ENCODE results near the gene DHRS9. TPM values are rescaled to one million over a fixed set of nuclear protein-coding genes. Genes with fewer than 3 reads are reported as not detected.

The DHRS9 gene
- total and polyA plus RNA-seq, 2 of the 4 experiments (the other 2 are of a cell fraction), result not detected

DNA sequence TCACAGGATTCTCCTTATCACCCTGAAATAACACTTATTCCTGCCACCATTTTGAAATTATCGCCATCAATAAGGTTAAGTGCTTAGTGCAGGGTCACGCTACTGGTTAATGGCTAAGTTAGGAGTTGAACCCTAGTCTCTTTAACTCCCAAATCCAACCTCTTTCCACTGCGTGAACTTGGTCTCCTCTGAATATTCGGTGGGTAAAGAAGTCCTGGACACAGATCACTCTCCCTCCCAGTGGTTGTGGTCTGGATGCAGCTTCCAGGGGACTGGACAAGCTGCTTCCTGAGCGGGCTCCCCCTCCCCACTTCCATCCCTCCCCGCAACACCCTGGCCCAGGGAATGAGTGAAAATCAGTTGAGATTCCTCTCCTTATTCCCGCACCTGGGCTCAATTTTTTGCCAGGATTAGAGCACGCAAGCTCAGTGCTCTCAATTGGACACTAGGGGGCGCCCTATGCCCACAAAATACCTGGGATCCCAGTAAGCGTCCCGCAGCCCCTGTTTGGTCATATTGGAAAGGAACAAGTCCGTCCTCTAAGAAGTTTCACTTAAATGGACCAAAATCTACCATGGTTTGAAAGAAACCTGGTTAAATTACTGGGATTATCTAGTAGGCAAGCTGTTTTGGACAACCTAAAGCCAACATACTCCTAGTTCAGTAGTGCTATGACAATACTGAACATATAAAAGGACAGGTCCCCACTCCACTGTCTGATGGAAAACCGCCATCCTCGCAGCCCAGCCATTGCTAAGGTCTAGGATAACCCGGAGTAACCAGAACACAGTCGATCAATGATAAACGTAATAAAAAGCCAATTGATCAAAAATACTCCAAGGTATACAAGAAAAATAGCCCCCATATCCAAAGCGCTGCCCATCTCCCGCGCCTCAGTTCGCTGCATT lies 40.4 kb downstream of the DHRS9 start (continued):
- TF ChIP-seq, protein P1, sequence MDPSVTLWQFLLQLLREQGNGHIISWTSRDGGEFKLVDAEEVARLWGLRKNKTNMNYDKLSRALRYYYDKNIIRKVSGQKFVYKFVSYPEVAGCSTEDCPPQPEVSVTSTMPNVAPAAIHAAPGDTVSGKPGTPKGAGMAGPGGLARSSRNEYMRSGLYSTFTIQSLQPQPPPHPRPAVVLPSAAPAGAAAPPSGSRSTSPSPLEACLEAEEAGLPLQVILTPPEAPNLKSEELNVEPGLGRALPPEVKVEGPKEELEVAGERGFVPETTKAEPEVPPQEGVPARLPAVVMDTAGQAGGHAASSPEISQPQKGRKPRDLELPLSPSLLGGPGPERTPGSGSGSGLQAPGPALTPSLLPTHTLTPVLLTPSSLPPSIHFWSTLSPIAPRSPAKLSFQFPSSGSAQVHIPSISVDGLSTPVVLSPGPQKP (IDR thresholded peaks at IDR 0.05; ENCODE audit: borderline replicate concordance, low read depth, low read length), result no peak

DNA sequence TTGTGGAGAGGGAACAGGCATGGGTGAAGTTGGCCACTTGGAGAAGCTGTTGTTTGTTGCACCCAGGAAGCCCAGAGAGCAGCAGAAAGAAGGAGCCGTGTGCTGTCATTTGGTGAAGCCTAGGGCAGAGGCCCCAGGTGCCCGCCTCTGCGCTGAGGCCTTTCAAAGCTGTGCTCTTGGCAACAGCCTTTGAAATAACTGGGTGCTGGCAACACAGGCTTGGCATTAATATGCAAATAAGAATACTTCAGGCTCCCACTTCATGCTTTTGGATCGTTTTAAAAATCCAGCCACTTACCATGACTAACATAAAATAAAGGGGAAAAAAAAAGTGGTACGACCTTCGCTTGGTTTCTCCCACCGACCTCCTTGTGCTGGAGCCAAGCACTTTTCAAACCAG lies 41.1 kb downstream of the DHRS9 start:
- no peak overlapping the region for H3K56ac ChIP-seq (ENCODE audit: extremely low read depth, insufficient read depth, low read length)
- ChIA-PET CTCF (interaction anchor here (1.1 to 1.6 kb wide), 5 partner anchors 11 to 66 kb away, joined by 3 to 9 read pairs (median 7); no protein-coding TSS in a partner anchor), POLR2A (ENCODE audit: unreplicated experiment) (no interaction called here)
- H3K4me2 ChIP-seq (ENCODE audit: low read depth, low read length), result no peak overlapping the region
- H3K18ac ChIP-seq (ENCODE audit: low read depth, low read length), result no peak overlapping the region
- H2AFZ ChIP-seq (replicated peaks; ENCODE audit: low read length, poor library complexity), result no peak overlapping the region
- no peak overlapping the region for H3K4me3 ChIP-seq (ENCODE audit: insufficient read depth, low read depth, low read length)
- H3K14ac ChIP-seq (replicated peaks; ENCODE audit: low read depth, low read length), result no peak overlapping the region
- H3K36me3 ChIP-seq (ENCODE audit: control insufficient read depth, insufficient read depth, low read length), result no peaks in the 10 kb centered on the region
- WGBS, 2 experiments (ENCODE audit: extremely low coverage in 2 of 2, insufficient read length in 1 of 2), result 86% methylated on average over 1 of the region's 7 CpGs; no CpG with 5 or more reads in 1 of the 2 experiments
- H2BK120ac ChIP-seq (ENCODE audit: low read depth, low read length), result no peak overlapping the region
- no peak overlapping the region for H2AK5ac ChIP-seq (ENCODE audit: low read depth, low read length)
- H3K9me3 ChIP-seq (ENCODE audit: control insufficient read depth, insufficient read depth, low read length), result no peaks in the 10 kb centered on the region
- DNase-seq (no peak), ATAC-seq (ENCODE audit: low read depth) (no peak)
- H2BK5ac ChIP-seq (ENCODE audit: low read depth, low read length, poor library complexity, severe bottlenecking), result no peak overlapping the region
- H3K27me3 ChIP-seq (ENCODE audit: control insufficient read depth, insufficient read depth, low read length), result no peaks in the 10 kb centered on the region
- in situ Hi-C loops (cut with MboI; ENCODE audit: low sequenced_read_pairs) (no loop called here), intact Hi-C loops (cut with micrococcal nuclease) (no loop called here), dilution Hi-C loops (cut with HindIII; ENCODE audit: low sequenced_read_pairs, unreplicated experiment) (no loop called here)
- H3K4me1 ChIP-seq (ENCODE audit: control insufficient read depth, insufficient read depth, low read length), result no peaks in the 10 kb centered on the region
- no peaks in the 10 kb centered on the region for H3K79me1 ChIP-seq (ENCODE audit: low read depth in 1 of 2, low read length in 2 of 2)
- H4K8ac ChIP-seq (ENCODE audit: low read depth in 2 of 2, low read length in 2 of 2), result no peak overlapping the region
- H2BK15ac ChIP-seq (ENCODE audit: low read depth, low read length), result no peak overlapping the region
- no peak overlapping the region for H3K23ac ChIP-seq (ENCODE audit: low read depth, low read length)
- H4K5ac ChIP-seq (ENCODE audit: low read depth, low read length), result no peak overlapping the region
- no peaks in the 10 kb centered on the region for H4K20me1 ChIP-seq (ENCODE audit: insufficient read depth, low read length)
- no peak overlapping the region for H2AK9ac ChIP-seq (replicated peaks; ENCODE audit: low read depth, low read length, poor library complexity)
- H3K27ac ChIP-seq (ENCODE audit: insufficient read depth, low read length), result no peak overlapping the region
- no peak overlapping the region for H3K9ac ChIP-seq (ENCODE audit: low read depth, low read length)
- no peak overlapping the region for H3K4ac ChIP-seq (ENCODE audit: low read depth, low read length)
- H3K9me1 ChIP-seq (ENCODE audit: insufficient read depth, low read length), result no peaks in the 10 kb centered on the region
- no peak overlapping the region for H2BK20ac ChIP-seq (ENCODE audit: low read depth, low read length)
- no peak overlapping the region for H4K91ac ChIP-seq (ENCODE audit: insufficient read depth, low read depth, low read length)
- no TSS peak for BruUV-seq (replicated peaks)
- TF ChIP-seq SMC3 (IDR thresholded peaks at IDR 0.05; ENCODE audit: low read depth, low read length), result no peak
- no peak for TF ChIP-seq MXI1 (IDR thresholded peaks at IDR 0.05; ENCODE audit: borderline replicate concordance, low read depth, low read length)
- no peak for TF ChIP-seq CHD1 (IDR thresholded peaks at IDR 0.05; ENCODE audit: low read depth, low read length)
- TF ChIP-seq MAFK (IDR thresholded peaks at IDR 0.05; ENCODE audit: low read depth, low read length), result no peak
- no peak for TF ChIP-seq POLR2A (IDR thresholded peaks at IDR 0.05; ENCODE audit: low read depth, low read length)
- TF ChIP-seq MAZ (IDR thresholded peaks at IDR 0.05; ENCODE audit: borderline replicate concordance, low read depth, low read length), result no peak
- no peak for TF ChIP-seq FOS (IDR thresholded peaks at IDR 0.05; ENCODE audit: low read depth, low read length)
- no peak for TF ChIP-seq RFX5 (IDR thresholded peaks at IDR 0.05; ENCODE audit: low read depth, low read length)
- no peak for TF ChIP-seq RCOR1 (IDR thresholded peaks at IDR 0.05; ENCODE audit: insufficient replicate concordance, low read length)
- TF ChIP-seq BHLHE40 (IDR thresholded peaks at IDR 0.05; ENCODE audit: low read depth, low read length), result no peak
- TF ChIP-seq, protein P2, sequence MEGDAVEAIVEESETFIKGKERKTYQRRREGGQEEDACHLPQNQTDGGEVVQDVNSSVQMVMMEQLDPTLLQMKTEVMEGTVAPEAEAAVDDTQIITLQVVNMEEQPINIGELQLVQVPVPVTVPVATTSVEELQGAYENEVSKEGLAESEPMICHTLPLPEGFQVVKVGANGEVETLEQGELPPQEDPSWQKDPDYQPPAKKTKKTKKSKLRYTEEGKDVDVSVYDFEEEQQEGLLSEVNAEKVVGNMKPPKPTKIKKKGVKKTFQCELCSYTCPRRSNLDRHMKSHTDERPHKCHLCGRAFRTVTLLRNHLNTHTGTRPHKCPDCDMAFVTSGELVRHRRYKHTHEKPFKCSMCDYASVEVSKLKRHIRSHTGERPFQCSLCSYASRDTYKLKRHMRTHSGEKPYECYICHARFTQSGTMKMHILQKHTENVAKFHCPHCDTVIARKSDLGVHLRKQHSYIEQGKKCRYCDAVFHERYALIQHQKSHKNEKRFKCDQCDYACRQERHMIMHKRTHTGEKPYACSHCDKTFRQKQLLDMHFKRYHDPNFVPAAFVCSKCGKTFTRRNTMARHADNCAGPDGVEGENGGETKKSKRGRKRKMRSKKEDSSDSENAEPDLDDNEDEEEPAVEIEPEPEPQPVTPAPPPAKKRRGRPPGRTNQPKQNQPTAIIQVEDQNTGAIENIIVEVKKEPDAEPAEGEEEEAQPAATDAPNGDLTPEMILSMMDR (conservative IDR thresholded peaks at IDR 0.05; ENCODE audit: low read depth, low read length), result no peak
- TF ChIP-seq NFE2L2 (IDR thresholded peaks at IDR 0.05; ENCODE audit: low read depth, low read length), result no peak
- TF ChIP-seq CEBPB (IDR thresholded peaks at IDR 0.05; ENCODE audit: low read depth, low read length), result no peak
